Activated T-helper 1 cell treated with Interleukin-2 at 50 U/mL for 16 hours (primary cell): ENCODE results near the gene FAM20C.
"Not testable (repeated sequence)": the region's sequence is repeated elsewhere in the genome, so short reads cannot be mapped to it uniquely, and the experiment has no call there.

Experiments used
- DNase-seq: peaks from one replicate; pipeline ENCODE4 v3.0.0-alpha.2; 2020; ENCODE audit warnings: low read depth

The FAM20C gene

DNA sequence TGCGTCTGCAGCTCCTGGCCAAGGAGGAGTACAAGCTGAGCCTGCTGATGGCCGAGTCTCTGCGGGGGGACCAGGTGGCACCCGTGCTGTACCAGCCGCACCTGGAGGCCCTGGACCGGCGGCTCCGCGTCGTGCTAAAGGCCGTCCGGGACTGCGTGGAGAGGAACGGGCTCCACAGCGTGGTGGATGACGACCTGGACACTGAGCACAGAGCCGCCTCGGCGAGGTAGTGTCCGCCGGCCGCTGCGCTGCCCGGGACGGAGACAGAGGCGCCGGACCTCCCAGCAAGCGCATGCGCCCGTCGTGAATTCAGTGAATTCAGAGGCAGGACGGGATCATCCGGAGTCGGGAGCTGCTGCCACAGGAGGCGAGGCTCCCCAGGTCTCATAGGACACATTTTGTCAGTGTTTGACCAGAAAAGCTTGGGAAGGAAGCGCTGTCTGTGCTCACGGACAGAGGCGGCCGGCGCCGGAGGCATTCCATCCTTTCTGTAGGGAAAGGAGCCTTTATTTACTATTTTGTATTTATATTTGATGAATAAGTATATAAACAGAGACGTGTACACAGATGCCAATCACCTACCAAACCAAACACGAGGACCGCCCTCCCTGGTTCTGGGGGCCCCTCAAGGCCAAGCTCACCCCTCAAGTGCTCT, 67.5 kb downstream of the FAM20C start:
- DNase-seq: no peak

DNA sequence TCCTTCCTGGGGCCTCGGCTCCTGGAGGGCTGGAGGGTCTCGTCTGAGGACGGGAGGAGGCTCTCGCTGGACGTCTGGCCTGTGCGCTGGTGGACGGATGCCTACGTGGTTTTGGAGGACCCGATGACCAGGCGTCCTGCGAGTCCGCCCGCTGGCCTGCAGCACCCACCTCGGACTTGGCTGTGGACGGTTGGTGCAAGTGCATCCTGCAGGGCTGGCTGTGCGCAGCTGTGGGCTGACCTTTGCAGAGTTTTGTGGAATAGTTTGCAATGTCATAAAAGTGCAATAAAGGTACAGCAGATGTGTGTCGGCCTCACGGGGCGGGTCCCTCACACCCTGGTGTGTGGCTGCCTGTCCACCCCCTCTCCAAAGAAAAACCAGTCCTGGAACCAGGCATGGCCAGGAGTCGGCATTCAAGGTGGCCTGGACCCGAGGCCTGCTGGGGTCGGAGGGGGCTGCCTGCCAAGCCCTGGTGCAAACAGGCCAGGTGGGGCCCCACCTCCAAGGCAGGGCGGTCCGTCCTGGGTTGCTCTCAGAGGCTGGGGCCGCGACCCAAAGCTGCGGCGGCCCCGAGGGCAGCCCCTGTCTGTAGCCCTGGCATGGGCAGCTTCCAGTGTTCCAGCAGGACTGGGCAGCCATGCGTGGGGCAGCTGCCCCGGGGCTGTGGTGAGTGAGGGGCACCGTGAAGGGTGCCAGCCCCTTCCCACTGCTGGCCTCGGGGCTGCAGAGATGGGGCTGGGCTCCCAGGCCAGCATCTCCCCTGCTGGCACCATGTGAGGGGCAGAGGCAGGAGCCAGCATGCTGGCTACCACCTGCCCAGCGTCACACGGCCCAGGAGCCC, 68.3 kb downstream of the FAM20C start:
- no peak for DNase-seq

DNA sequence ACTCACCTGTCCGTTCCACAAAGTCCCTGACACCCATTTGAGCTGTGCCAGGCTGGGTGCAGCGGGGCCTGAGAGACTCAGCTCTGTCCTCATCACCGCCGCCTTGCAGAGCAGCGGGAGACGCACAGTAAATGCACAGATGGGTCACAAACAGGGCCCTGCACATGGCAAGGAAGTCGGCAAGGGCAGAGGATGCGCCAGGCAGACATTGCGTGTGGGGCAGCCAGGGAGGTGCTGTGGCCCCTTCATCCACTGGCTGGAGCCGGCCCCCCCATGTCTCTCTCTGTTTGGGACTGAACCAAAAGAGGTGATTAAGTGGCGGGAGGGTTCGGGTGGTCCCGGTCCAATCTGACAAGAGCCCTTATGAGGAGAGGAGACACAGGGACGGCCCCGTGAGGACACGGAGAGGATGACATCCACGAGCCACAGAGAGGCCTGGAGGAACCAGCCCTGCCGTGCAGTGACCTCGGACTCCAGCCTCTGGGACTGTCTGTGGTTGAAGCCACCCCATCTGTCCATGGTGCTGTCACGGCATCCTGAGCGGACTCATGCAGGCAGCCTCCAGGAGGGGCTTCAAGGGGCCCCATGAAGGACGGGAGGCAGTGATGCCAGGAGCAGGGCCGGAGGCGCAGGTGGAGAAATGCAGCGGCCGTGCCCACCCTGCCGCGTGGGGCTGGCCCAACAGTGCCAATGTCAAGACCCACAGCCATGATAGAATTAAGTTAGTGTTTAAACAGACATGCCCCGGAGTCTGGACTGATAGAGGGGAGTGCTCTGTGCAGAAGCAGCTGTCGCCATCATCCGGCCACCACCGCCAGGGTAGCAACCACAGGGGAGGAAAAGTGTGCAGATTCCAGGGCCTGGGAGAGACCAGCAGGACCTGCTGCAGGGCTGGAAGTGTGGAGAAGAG, 69.2 kb downstream of the FAM20C start:
- DNase-seq: no peak

DNA sequence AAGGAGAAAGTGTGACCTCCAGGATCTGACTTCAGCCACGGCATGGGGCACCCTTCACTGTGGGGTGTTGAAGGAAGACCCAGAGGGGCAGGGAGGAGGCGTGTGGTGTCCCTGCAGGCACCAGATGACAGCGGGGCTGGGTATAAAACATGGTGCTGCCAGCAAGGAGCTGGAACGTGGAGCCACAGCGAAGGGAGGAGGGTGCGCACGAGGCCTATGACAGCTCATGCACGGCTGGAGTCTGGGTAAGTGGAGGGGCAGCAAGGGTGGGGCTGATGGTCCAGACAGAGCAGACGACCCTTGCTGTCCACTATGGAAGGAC, 69.8 kb downstream of the FAM20C start:
- DNase-seq: no peak

DNA sequence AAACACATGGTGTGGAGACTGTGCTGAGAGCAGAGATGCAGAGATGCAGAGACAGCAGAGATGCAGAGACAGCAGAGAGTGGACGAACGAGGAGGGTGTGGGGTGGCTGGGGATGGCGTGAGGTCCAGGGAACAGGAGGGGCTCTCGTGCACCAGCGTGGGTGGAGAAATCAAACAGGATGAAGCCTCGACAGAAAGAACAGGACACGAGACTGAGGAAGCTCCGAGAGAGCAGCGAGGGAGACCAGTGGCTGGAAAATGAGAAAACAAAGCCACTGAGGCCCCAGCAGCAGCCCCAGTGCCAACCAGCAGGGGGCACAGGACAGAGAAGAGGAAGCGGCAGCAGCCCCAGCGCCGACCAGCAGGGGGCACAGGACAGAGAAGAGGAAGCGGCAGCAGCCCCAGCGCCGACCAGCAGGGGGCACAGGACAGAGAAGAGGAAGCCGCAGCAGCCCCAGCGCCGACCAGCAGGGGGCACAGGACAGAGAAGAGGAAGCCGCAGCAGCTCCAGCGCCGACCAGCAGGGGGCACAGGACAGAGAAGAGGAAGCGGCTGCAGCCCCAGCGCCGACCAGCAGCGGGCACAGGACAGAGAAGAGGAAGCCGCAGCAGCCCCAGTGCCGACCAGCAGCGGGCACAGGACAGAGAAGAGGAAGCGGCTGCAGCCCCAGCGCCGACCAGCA, 70.4 kb downstream of the FAM20C start:
- peak; percentile 10 for DNase-seq

DNA sequence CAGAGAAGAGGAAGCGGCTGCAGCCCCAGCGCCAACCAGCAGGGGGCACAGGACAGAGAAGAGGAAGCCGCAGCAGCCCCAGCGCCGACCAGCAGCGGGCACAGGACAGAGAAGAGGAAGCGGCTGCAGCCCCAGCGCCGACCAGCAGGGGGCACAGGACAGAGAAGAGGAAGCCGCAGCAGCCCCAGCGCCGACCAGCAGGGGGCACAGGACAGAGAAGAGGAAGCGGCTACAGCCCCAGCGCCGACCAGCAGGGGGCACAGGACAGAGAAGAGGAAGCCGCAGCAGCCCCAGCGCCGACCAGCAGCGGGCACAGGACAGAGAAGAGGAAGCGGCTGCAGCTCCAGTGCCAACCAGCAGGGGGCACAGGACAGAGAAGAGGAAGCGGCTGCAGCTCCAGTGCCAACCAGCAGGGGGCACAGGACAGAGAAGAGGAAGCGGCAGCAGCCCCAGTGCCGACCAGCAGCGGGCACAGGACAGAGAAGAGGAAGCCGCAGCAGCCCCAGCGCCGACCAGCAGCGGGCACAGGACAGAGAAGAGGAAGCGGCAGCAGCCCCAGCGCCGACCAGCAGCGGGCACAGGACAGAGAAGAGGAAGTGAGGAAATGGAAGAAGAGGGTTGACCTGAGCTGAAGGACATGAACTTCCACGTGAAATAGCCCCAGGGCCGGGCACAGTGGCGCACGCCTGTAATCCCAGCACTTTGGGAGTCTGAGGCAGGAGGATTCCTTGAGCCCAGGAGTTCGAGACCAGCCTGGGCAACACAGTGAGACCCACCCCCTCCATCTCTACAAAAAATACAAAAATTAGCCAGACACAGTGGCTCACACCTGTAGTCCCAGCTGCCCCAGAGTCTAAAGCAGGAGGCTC, 71.3 kb downstream of the FAM20C start:
- DNase-seq: not testable (repeated sequence)

DNA sequence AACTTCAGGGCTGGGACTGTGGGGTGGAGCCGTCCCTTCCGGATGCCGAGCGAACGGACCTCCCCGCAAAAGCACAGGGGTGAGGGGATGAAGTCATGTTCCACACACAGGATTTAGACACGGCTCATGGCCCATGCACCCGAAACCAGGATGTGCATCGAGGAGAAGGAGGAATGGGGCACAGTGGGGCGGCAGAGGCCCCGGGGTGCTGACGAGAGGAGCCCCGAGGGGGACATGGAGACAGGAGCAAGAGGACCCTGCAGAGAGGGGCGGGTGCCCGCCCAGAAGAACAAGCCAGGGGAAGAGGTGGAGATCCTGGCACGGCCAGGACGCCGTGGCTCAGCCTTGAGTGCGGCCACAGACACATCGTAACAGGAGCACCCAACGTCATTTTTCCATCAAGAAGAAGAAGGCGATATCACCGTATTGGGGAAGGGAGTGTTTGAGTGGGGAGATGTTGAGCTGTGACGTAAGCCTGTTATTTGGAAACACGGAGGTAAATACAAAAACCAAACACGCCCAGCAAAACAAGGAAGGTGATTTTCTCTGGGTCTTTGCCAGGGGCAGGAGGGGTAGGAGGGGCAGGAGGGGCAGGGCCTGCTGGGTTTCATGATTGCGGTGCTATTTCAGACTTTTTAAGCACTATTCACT, 72.3 kb downstream of the FAM20C start:
- no peak for DNase-seq

DNA sequence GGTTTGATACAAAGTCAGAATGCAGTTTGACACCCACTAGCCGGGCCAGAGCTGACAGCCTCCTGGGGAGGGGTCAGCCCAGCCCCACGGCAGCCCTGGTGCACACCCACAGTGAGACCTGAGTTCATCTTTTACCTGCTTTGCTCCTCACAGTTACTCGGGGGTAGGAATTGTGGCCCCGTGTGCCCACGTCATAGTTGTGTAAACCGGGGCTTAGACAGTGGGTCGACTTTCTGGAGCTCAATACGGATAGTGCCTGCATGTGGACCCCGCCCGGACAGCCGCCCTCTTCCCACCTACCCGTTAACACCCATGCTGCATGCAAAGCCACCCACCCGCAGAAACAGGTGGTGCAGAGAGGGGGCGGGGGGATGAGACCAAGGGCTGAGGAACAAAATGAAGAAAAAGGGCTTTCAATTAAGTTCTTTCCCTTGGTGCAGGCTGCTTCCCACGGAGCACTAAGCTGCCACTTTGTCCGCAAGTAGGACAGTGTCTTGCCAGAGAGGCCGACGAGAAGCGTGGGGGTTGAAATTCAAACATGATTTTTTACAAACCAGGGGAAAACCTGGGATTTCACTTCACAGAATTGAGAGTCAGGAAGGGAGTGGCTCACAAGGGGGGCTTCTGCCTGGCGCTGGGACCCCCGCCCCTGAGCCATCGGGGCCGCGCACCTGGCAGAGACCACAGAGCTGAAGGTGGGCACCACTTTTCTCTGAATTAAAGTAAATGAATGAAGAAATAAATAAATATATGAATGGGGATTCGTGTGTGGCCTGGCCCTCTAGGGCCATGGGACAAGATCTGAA, 73.0 kb downstream of the FAM20C start:
- no peak for DNase-seq

DNA sequence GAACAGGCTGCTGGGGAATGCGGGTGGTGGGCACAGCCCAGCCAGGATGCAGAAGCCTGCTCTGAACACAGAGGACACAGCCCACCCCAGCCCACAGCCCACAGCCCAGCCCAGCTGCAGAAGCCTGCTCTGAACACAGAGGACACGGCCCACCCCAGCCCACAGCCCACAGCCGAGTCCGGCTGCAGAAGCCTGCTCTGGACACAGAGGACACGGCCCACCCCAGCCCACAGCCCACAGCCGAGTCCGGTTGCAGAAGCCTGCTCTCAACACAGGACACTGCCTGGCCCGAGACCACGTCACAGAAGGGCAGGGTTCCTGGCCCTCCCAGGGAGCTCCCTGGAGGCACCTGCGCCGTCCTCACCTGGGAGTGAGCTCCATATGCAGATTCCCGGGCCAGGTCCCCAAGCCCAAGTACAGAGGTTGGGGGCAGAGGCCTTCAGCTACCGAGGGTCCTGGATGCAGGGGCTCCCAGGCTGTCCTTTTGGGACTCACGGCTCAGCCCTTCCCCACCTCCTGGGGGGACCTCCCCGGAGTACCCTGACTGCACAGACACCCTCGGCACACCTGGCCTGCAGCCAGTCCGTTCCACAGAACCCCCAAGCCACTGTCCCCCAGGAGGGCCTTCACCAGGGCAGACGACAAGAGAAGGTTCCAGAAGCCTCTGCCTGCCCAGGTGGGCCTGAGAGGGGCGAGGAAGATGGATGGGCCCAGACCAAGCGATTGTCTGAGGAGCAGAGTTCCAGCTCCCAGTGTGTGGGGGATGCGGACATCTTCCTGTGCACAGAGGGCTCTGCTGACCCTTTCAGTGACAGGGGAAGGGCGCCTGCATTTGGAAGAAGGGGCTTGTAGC, 73.9 kb downstream of the FAM20C start:
- no peak for DNase-seq

DNA sequence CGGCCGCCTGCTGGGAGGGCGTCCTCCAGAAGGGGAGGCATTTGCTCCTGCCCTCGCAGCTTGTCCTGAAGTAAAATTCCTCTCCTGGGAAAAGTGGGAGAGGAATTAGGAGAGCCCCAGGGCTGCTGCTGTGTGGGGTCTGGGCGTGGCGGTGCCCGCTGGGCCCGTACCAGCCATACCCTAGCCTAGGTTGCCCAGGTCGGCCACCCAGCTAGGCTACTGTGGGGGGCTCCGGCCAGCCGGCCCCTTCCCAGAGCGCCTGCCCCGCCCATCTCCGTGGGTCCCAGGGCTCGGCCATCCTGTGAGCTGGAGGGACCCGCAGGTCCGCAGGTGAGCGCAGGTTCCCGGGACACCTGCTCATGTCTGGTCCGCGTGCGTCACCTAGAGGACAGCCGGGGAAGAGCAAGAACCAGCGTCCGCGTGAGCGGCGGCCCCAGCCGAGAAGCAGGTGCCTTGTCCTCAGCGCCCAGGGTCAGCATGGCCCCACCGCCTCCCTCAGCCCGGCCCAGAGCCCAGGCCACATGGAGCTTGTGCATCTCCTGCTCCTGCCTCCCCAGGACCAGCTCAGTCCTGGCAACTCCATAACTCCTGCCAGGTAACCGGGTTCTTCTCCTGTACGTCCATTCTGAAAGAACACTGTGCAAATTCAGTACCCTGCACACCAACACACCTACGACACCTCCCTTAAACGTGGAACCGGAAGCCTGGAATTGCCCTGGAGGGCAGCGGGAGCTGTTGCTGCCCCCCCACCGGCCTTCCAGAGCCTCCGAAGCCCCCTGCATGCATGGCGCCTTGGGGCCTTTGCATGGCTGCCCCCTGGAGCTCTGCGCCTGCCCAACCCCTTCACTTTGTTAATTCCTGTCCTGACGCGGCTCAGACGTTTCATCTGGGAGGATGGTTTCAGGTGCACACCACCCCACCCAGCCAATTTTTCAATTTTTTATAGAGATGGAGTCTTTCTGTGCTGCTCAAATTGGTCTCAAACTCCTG, 74.8 kb downstream of the FAM20C start:
- DNase-seq: no peak

DNA sequence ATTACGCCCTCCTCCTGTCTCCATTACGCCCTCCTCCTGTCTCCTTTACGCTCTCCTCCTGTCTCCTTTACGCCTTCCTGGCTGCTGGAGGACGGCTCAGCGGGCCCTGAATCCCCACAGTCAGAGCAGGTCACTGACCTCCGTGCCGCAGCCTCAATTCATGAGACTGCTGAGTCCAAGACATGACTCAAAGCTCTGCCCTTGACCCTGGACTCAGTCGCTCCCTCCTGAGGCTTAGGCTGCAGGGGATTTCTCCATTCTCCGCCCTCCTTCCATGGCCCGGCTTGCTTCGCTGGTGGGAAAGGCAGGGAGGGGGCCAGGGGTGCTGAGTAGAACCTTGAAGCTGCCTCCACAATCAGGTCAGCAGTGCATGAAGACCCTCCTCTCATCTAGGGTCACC, 76.6 kb downstream of the FAM20C start:
- DNase-seq: no peak

DNA sequence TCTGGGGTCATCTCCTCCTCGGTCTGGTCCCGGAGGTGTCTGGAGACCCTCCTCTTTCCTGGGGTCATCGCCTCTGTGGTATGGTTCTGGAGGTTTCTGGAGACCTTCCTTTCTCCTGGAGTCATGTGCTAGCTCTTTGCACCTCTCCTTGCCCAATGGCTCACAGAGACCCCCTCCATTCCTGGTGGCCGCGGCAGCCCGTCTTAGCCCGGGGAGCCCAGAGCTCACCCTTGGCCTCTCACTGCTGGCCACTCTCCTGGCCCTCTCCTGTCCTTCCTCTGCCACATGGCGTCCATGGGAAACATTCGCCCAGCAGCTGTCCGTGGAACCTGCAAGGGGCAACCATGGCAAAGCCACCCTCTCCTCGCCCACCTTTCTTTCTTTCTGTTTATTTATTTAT, 77.3 kb downstream of the FAM20C start:
- DNase-seq: no peak

DNA sequence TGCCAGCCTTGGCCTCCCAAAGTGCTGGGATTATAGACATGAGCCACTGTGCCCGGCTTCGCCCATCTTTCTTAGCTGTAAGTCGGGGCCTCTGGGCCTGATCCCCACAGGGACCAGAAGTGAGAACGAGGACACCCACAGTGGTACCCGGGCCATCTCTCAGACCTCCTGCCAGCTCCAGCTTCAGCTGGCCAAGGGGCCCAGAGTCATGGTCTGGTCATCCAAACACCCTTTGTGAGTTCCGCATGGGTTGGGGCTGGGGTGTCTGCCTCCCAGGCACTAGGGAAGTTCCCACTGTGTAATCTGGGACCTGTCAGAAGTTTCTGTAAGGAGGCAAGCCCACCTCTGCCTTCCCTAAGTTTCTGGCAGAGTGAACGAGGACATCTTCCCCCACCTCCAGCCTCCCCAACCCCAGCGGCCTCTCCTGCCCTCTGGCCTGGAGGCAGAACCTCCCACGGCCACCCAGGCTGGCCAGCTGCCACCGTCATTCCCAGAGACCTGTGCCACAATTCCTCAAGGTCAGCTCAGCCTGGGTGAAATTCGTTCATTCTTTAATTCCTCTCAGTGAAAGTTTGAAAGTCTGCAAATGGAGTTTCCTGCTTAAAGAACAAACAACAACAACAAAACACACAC, 78.1 kb downstream of the FAM20C start:
- DNase-seq: no peak

DNA sequence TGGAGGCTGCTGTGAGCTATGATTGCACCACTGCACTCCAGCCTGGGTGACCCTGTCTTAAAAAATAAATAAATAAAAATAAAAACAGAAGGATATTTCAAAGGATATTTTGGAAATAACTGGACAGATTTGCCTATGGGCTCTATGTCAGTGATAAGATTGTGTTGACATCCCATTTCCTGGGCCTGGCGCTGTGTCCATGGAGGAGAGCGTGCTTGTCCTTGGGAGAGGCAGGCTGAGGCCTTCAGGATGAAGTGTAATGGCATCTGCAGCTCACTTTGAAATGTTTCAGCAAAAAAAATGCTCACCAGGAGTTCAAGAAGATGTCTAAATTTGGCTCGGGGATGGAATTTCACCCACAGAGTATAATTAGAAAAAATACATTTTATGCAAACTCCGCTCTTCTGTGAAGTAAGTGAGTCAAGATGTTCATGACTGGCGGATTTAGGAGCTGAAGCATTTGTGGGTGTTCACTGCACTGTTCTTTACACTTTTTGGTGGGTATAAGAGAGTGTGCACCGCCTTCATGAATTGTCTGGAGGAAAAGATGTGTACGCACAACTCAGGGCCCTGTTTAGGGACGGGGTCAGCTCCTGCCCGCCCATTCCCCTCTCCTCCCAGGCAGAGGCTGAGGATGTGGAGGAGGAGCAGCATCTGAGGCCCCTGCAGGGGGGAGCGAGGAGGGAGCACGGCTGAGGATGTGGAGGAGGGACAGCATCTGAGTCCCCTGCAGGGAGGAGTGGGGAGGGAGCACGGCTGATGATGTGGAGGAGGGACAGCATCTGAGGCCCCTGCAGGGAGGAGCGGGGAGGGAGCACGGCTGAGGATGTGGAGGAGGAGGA, 79.1 kb downstream of the FAM20C start:
- DNase-seq: no peak

DNA sequence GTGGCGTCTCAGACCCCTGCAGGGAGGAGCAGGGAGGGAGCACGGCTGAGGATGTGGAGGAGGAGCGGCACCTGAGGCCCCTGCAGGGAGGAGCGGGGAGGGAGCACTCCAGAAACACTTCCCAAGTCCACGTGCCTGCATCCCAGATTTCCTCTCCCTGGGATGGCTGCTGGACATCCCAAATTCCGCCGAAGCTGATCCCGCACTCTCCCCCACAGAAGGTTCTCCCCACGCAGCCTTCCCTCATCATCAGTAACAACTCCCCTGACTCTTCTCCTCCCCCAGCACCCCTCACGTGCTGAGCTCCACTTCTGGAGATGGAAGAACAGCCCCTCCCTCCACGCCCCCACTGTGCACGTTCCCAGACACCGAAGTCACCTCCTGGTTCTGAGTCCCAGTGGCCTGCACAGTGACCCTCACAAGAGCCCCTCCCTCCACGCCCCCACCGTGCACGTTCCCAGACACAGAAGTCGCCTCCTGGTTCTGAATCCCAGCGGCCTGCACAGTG, 79.8 kb downstream of the FAM20C start:
- DNase-seq: no peak

DNA sequence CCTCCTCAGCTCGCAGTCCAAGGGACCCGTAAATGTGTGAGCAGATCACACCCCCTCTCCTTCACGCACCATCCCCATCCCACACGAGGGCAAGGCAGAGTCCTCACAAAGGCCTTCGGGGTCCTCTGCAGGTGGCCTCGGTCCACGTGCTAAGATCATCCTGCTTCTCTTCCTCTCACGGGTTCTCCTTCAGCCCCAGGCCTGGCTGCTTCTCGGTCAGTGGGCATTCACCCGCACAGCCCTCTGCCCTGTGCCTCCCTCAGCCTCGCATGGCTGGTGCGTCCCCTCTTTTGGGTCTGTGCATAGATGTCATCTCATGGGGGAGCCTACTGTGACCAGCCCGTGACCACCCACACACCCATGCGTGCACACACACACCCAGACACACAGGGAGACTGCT, 80.3 kb downstream of the FAM20C start:
- DNase-seq: no peak
